IMR-90 (cell line): ENCODE measurements around the gene GABRR3.

ENCODE experiments used
- CHD1 ChIP-seq: IDR thresholded peaks from 2 replicates; pipeline ENCODE4 v1.6.1; 2012; ENCODE audit warnings: low read depth, low read length, improper control_type of control experiment
- CTCF ChIP-seq: conservative IDR thresholded peaks from 2 replicates; pipeline ENCODE4 v1.5.1; 2012; ENCODE audit warnings: mild to moderate bottlenecking, low read depth, low read length, improper control_type of control experiment

- TF ChIP-seq CHD1 (no peak), CTCF (no peak)
These were observed 99.3 kb downstream of the GABRR3 start for GRCh38 chr3:97935842-97936241.
